Measurements from ENCODE around the gene HTRA2.

Gene HTRA2

DNA sequence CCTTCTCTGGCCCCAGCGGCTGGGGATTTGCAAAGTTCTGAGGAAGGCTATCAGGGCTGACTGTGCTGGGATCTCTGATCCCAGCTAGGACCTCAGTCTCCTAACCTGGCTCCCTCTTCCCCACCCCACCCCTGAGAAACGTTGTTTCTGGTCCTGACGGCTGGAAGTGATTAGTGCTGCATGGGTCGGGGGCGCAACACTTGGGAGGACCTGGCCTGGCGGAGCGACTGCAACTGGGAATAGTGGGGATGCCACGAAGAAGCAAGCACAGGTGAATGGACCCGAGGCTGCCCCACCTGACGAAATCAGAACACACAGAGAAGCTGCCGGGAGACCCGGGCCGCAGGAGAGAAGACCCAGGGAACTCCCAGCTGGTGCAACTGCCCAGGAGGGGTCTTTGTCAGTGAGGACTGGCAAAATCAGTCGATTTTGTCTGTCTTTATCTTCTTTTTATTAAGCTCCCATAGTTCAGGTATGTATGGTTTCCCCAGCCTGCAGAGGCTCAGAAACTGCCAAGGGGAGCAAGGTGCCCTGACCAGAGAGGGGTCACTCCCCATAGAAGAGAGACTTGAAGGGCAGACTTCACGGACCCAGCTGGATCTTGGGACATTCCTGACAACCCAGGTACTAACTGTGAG is 29.7 kb upstream of the HTRA2 start:
- H3K79me2 ChIP-seq (ENCODE audit: insufficient read depth, low read depth) = no peaks in the 10 kb centered on the region
- no peak overlapping the region for H3K4me3 ChIP-seq (IDR thresholded peaks at IDR 0.05; ENCODE audit: insufficient read depth, low read depth, low read length)
- no peaks in the 10 kb centered on the region for H4K20me1 ChIP-seq (ENCODE audit: insufficient read depth)
- H3K4me1 ChIP-seq (ENCODE audit: low read depth, poor library complexity, severe bottlenecking) = peaks cover 10% of the 10 kb centered on the region
- peaks cover 12% of the 10 kb centered on the region; the same call in 1 of the 2 replicates for H3K27me3 ChIP-seq (ENCODE audit: insufficient read depth, low read depth)
- no peaks in the 10 kb centered on the region for H3K36me3 ChIP-seq (ENCODE audit: insufficient read depth)
- no peak overlapping the region for H3K4me2 ChIP-seq
- no peak overlapping the region for H2AFZ ChIP-seq (ENCODE audit: low read depth)
- H3K27ac ChIP-seq = no peak overlapping the region
- no peak overlapping the region for H3K9ac ChIP-seq
- TF ChIP-seq, protein P1, sequence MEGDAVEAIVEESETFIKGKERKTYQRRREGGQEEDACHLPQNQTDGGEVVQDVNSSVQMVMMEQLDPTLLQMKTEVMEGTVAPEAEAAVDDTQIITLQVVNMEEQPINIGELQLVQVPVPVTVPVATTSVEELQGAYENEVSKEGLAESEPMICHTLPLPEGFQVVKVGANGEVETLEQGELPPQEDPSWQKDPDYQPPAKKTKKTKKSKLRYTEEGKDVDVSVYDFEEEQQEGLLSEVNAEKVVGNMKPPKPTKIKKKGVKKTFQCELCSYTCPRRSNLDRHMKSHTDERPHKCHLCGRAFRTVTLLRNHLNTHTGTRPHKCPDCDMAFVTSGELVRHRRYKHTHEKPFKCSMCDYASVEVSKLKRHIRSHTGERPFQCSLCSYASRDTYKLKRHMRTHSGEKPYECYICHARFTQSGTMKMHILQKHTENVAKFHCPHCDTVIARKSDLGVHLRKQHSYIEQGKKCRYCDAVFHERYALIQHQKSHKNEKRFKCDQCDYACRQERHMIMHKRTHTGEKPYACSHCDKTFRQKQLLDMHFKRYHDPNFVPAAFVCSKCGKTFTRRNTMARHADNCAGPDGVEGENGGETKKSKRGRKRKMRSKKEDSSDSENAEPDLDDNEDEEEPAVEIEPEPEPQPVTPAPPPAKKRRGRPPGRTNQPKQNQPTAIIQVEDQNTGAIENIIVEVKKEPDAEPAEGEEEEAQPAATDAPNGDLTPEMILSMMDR (conservative IDR thresholded peaks at IDR 0.05; ENCODE audit: low read depth, low read length) = no peak

DNA sequence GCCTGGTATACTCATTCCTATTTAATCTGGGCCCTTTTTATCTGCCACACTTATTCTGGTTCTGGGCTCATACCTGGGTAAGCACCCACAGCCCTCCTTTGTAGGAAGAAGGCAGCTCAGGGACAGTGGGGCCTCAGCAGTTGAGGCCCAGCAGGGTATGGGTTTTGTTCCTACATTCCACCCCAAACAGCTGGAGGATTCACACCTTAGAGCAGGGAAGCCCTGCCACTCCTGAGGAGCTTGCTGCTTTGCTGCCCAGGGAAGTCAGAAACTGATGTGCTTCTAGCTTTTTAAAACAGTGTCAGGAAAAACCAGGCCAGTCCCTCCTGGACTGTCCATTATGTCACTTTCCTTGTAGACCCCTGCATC is 29.2 kb upstream of the HTRA2 start:
- Histone ChIP-seq H3K27ac (no peak overlapping the region), H3K27me3 (ENCODE audit: insufficient read depth, low read depth) (peaks cover 12% of the 10 kb centered on the region; the same call in 1 of the 2 replicates), H3K4me1 (ENCODE audit: low read depth, poor library complexity, severe bottlenecking) (peaks cover 10% of the 10 kb centered on the region), H4K20me1 (ENCODE audit: insufficient read depth) (no peaks in the 10 kb centered on the region), H2AFZ (ENCODE audit: low read depth) (no peak overlapping the region), H3K4me3 (IDR thresholded peaks at IDR 0.05; ENCODE audit: insufficient read depth, low read depth, low read length) (no peak overlapping the region), H3K36me3 (ENCODE audit: insufficient read depth) (no peaks in the 10 kb centered on the region), H3K79me2 (ENCODE audit: insufficient read depth, low read depth) (no peaks in the 10 kb centered on the region), H3K9ac (no peak overlapping the region), H3K4me2 (no peak overlapping the region)
- TF ChIP-seq, protein P1 (conservative IDR thresholded peaks at IDR 0.05; ENCODE audit: low read depth, low read length) = no peak

- no peaks in the 10 kb centered on the region for H3K36me3 ChIP-seq (ENCODE audit: insufficient read depth)
- H3K79me2 ChIP-seq (ENCODE audit: insufficient read depth, low read depth) = peaks cover 8% of the 10 kb centered on the region
- H3K4me1 ChIP-seq (ENCODE audit: low read depth, poor library complexity, severe bottlenecking) = peaks cover 19% of the 10 kb centered on the region
- H2AFZ ChIP-seq (ENCODE audit: low read depth) = no peak overlapping the region; the same call in 1 of the 2 replicates
- no peak overlapping the region for H3K4me3 ChIP-seq (IDR thresholded peaks at IDR 0.05; ENCODE audit: insufficient read depth, low read depth, low read length)
- no peak overlapping the region for H3K4me2 ChIP-seq
- H4K20me1 ChIP-seq (ENCODE audit: insufficient read depth) = no peaks in the 10 kb centered on the region
- H3K27ac ChIP-seq = no peak overlapping the region
- H3K27me3 ChIP-seq (ENCODE audit: insufficient read depth, low read depth) = peaks cover 12% of the 10 kb centered on the region; the same call in 1 of the 2 replicates
- H3K9ac ChIP-seq = no peak overlapping the region
- TF ChIP-seq, protein P1 (conservative IDR thresholded peaks at IDR 0.05; ENCODE audit: low read depth, low read length) = no peak
These were observed 28.2 kb upstream of the HTRA2 start for GRCh38 chr2:74501335-74502071.

DNA sequence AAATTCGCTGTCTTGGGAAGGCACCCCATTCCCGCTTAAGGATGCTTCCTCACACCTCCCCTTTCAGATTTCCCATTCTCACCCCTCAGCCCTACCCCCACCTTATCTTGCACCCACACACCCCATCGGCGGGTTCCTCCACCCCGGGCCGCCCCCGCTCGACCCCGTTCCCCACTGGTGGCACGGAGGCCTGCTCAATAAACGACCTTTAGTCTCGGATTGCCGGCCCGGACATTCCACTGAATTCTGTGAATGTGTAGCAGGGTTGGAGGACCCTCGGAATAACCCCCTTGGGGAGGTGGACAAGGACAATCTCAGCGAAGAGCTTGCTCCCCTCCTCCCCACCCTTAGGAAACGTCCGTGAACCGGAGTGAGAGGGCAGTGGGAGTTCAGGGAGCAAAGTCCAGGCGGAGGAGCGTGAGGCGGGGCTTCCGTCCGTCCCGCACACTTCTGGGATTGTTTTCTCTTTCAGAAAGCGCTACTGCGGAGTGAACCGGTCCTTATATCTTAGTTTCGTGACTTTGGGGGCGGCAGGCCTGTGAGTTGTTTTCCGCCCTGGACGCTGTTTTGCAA is 27.5 kb upstream of the HTRA2 start:
- H3K36me3 ChIP-seq (ENCODE audit: insufficient read depth) = no peaks in the 10 kb centered on the region
- peak overlapping the region; percentile 98 for H2AFZ ChIP-seq (ENCODE audit: low read depth)
- H3K79me2 ChIP-seq (ENCODE audit: insufficient read depth, low read depth) = peaks cover 13% of the 10 kb centered on the region
- no peaks in the 10 kb centered on the region for H4K20me1 ChIP-seq (ENCODE audit: insufficient read depth)
- no peak overlapping the region for H3K27ac ChIP-seq
- H3K9ac ChIP-seq = peak overlapping the region; percentile 42; the same call in 1 of the 2 replicates
- H3K4me3 ChIP-seq (IDR thresholded peaks at IDR 0.05; ENCODE audit: insufficient read depth, low read depth, low read length) = no peak overlapping the region
- TF ChIP-seq, protein P1 (conservative IDR thresholded peaks at IDR 0.05; ENCODE audit: low read depth, low read length) = no peak
- peaks cover 21% of the 10 kb centered on the region for H3K4me1 ChIP-seq (ENCODE audit: low read depth, poor library complexity, severe bottlenecking)
- H3K4me2 ChIP-seq = peak overlapping the region; percentile 96
- peaks cover 12% of the 10 kb centered on the region; the same call in 1 of the 2 replicates for H3K27me3 ChIP-seq (ENCODE audit: insufficient read depth, low read depth)
